COLO829 (cell line): ENCODE measurements around the gene GLIS1.

ENCODE experiments used
- DNase-seq: peaks from one replicate; pipeline ENCODE4 v3.0.0; 2012; ENCODE audit warnings: low spot score

Gene GLIS1

GRCh38 chr1:53526451-53527101, 212.4 kb downstream of the GLIS1 start:
- DNase-seq, result no peak

GRCh38 chr1:53525595-53525994, 213.4 kb downstream of the GLIS1 start:
- DNase-seq, result no peak

- no peak for DNase-seq
These were observed 214.3 kb downstream of the GLIS1 start for GRCh38 chr1:53524428-53525375.

GRCh38 chr1:53521924-53522552, 216.9 kb downstream of the GLIS1 start:
- no peak for DNase-seq

GRCh38 chr1:53520481-53520880, 218.5 kb downstream of the GLIS1 start:
- no peak for DNase-seq

GRCh38 chr1:53519421-53519820, 219.5 kb downstream of the GLIS1 start:
- no peak for DNase-seq

GRCh38 chr1:53518775-53519174, 220.2 kb downstream of the GLIS1 start:
- no peak for DNase-seq

- DNase-seq, result no peak
These were observed 221.1 kb downstream of the GLIS1 start for GRCh38 chr1:53517821-53518352.

GRCh38 chr1:53517109-53517508, 221.9 kb downstream of the GLIS1 start:
- DNase-seq, result no peak

- no peak for DNase-seq
These were observed 222.8 kb downstream of the GLIS1 start for GRCh38 chr1:53516181-53516580.

GRCh38 chr1:53514436-53514835, 224.5 kb downstream of the GLIS1 start:
- no peak for DNase-seq

- DNase-seq, result no peak
These were observed 225.1 kb downstream of the GLIS1 start for GRCh38 chr1:53513846-53514245.

GRCh38 chr1:53512807-53513755, 225.9 kb downstream of the GLIS1 start:
- DNase-seq, result no peak

- DNase-seq, result no peak
These were observed 226.8 kb downstream of the GLIS1 start for GRCh38 chr1:53511933-53512806.

- no peak for DNase-seq
These were observed 227.5 kb downstream of the GLIS1 start for GRCh38 chr1:53511323-53511932.

GRCh38 chr1:53510215-53510614, 228.7 kb downstream of the GLIS1 start:
- no peak for DNase-seq

- no peak for DNase-seq
These were observed 229.2 kb downstream of the GLIS1 start for GRCh38 chr1:53509775-53510174.

- peak; percentile 18 for DNase-seq
These were observed 229.8 kb downstream of the GLIS1 start for GRCh38 chr1:53508991-53509666.
